GM23338 (cell line): Measurements from ENCODE around the gene DLG2. TPM values are rescaled to one million over a fixed set of nuclear protein-coding genes. Genes with fewer than 3 reads are reported as not detected.

Experiments
- ATAC-seq: fragments of 200-7000 bp; cut with Tn5 transposase; 3 replicates; pipeline ENCODE4 v1.9.1; 2020
- DNase-seq: peaks from one replicate; pipeline ENCODE4 v3.0.0-alpha.2; 2015; ENCODE audit warnings: low spot score
- H2AFZ ChIP-seq: fragments of 200-600 bp; sonication (generic); 2 replicates; pipeline ENCODE4 v1.8.0; 2016; ENCODE audit warnings: antibody characterized with exemption, mild to moderate bottlenecking, moderate library complexity
- H3F3A ChIP-seq: fragments of 200-600 bp; sonication (generic); replicated peaks from 2 replicates; pipeline ENCODE4 v1.8.0; 2017; ENCODE audit warnings: antibody characterized with exemption, mixed run types, low read depth
- H3K27ac ChIP-seq: fragments of 200-600 bp; sonication (generic); 2 replicates; pipeline ENCODE4 v1.6.1; 2016; ENCODE audit warnings: low read depth
- H3K27me3 ChIP-seq: fragments of 200-600 bp; sonication (generic); 2 replicates; pipeline ENCODE4 v1.8.0; 2016; ENCODE audit warnings: mild to moderate bottlenecking, mixed run types, moderate library complexity; ENCODE audit not compliant: insufficient read depth
- H3K36me3 ChIP-seq: fragments of 200-600 bp; sonication (generic); 2 replicates; pipeline ENCODE4 v1.8.0; 2016; ENCODE audit warnings: mild to moderate bottlenecking; ENCODE audit not compliant: insufficient read depth
- H3K4me1 ChIP-seq: fragments of 200-600 bp; sonication (generic); 2 replicates; pipeline ENCODE4 v1.8.0; 2016; ENCODE audit warnings: mild to moderate bottlenecking, moderate library complexity; ENCODE audit not compliant: insufficient read depth
- H3K4me2 ChIP-seq: fragments of 200-600 bp; sonication (generic); 2 replicates; pipeline ENCODE4 v1.7.1; 2017; ENCODE audit warnings: mixed run types
- H3K4me3 ChIP-seq: fragments of 200-600 bp; sonication (generic); 2 replicates; pipeline ENCODE4 v1.6.1; 2016; ENCODE audit warnings: mixed run types
- H3K79me2 ChIP-seq: fragments of 200-600 bp; sonication (generic); replicated peaks from 2 replicates; pipeline ENCODE4 v1.8.0; 2017; ENCODE audit warnings: mild to moderate bottlenecking; ENCODE audit not compliant: insufficient read depth
- H3K9me2 ChIP-seq: fragments of 200-600 bp; sonication (generic); 2 replicates; pipeline ENCODE4 v1.8.0; 2017; ENCODE audit not compliant: insufficient read depth
- H4K20me1 ChIP-seq: fragments of 200-600 bp; sonication (generic); replicated peaks from 2 replicates; pipeline ENCODE4 v1.8.0; 2017; ENCODE audit warnings: mild to moderate bottlenecking; ENCODE audit not compliant: insufficient read depth
- H3K27ac Mint-ChIP-seq: 2 replicates; pipeline ENCODE4 v1.8.0; 2020; ENCODE audit warnings: inconsistent platforms, mild to moderate bottlenecking, moderate library complexity, mixed read lengths
- H3K27me3 Mint-ChIP-seq: 3 replicates; pipeline ENCODE4 v1.8.0; 2022; ENCODE audit warnings: low read depth, mild to moderate bottlenecking, moderate library complexity, mixed read lengths, inconsistent platforms; ENCODE audit not compliant: insufficient read depth, poor library complexity
- H3K36me3 Mint-ChIP-seq: 3 replicates; pipeline ENCODE4 v1.8.0; 2021; ENCODE audit warnings: low read depth, mild to moderate bottlenecking, inconsistent platforms, moderate library complexity, mixed read lengths
- H3K4me1 Mint-ChIP-seq: 3 replicates; pipeline ENCODE4 v1.8.0; 2020; ENCODE audit warnings: mild to moderate bottlenecking, inconsistent platforms, mixed read lengths
- H3K4me3 Mint-ChIP-seq: 3 replicates; pipeline ENCODE4 v1.8.0; 2021; ENCODE audit warnings: moderate library complexity, mild to moderate bottlenecking, inconsistent platforms, mixed read lengths
- H3K9me3 Mint-ChIP-seq: 3 replicates; pipeline ENCODE4 v1.8.0; 2020; ENCODE audit warnings: moderate library complexity, mild to moderate bottlenecking, inconsistent platforms, mixed read lengths
- CREB1 ChIP-seq: fragments of 250-450 bp; sonication (Bioruptor Pico); IDR thresholded peaks from 2 replicates; pipeline ENCODE4 v1.5.0; 2020; ENCODE audit warnings: low read depth, mild to moderate bottlenecking, moderate library complexity
- EZH2 ChIP-seq: fragments of 200-600 bp; sonication (generic); IDR thresholded peaks from one replicate; pipeline ENCODE4 v1.8.0; 2017; ENCODE audit warnings: antibody characterized with exemption, mild to moderate bottlenecking, low read depth; ENCODE audit not compliant: unreplicated experiment
- EZH2phosphoT487 ChIP-seq: fragments of 200-600 bp; sonication (generic); IDR thresholded peaks from one replicate; pipeline ENCODE4 v1.8.1; 2018; ENCODE audit warnings: antibody characterized with exemption; ENCODE audit not compliant: unreplicated experiment
- JUNB ChIP-seq: IDR thresholded peaks from one replicate; pipeline ENCODE4 v1.6.1; 2016; ENCODE audit warnings: antibody characterized with exemption; ENCODE audit not compliant: unreplicated experiment
- NANOG ChIP-seq: IDR thresholded peaks from 2 replicates; pipeline ENCODE4 v1.6.1; 2016; ENCODE audit warnings: antibody characterized with exemption, borderline replicate concordance
- POLR2AphosphoS5 ChIP-seq: IDR thresholded peaks from 2 replicates; pipeline ENCODE4 v1.6.1; 2016; ENCODE audit warnings: antibody characterized with exemption, low read depth
- STAT1 ChIP-seq: IDR thresholded peaks from one replicate; pipeline ENCODE4 v1.6.1; 2016; ENCODE audit warnings: antibody characterized with exemption; ENCODE audit not compliant: unreplicated experiment
- ZNF114 ChIP-seq: fragments of 250-450 bp; sonication (Bioruptor Pico); IDR thresholded peaks from 2 replicates; pipeline ENCODE4 v1.5.0; 2020; ENCODE audit warnings: mild to moderate bottlenecking, moderate library complexity
- ZNF331 ChIP-seq: fragments of 250-450 bp; sonication (Bioruptor Pico); IDR thresholded peaks from 2 replicates; pipeline ENCODE4 v1.5.0; 2020; ENCODE audit warnings: low read depth, mild to moderate bottlenecking, moderate library complexity
- polyA plus RNA-seq: library from polyadenylated mRNA; unstranded; fragments of >200 nt; fragmentation: Nextera tagmentation; extraction: Ambion mirVana; gene quantifications from 2 replicates; pipeline ENCODE4 v1.2.1, GENCODE V29; 2016
- total RNA-seq: library from RNA; depleted of rRNA; stranded (reverse); fragments of >200 nt; shearing (Covaris generic); gene quantifications from 2 replicates; pipeline ENCODE4 v1.2.3, GENCODE V29; 2014
- TF ChIP-seq, protein P1 (sequence below): IDR thresholded peaks from 2 replicates; pipeline ENCODE4 v1.6.1; 2016; ENCODE audit warnings: antibody characterized with exemption
- TF ChIP-seq, protein P2 (sequence below), 2 experiments: fragments of 200-600 bp in 1 of 2; sonication (generic) in 1 of 2; conservative IDR thresholded peaks; 2 replicates each; pipeline versions ENCODE4 v1.5.1 to v1.6.1; 2016 to 2017; ENCODE audit warnings: antibody characterized with exemption in 2 of 2, low read depth in 2 of 2, mild to moderate bottlenecking in 2 of 2, moderate library complexity in 1 of 2
- TF ChIP-seq, protein P3 (sequence below): fragments of 250-450 bp; sonication (Bioruptor Pico); IDR thresholded peaks from 2 replicates; pipeline ENCODE4 v1.5.0; 2020; ENCODE audit warnings: mild to moderate bottlenecking, moderate library complexity
- TF ChIP-seq, protein P4 (sequence below): IDR thresholded peaks from one replicate; pipeline ENCODE4 v1.6.1; 2018; ENCODE audit warnings: antibody characterized with exemption; ENCODE audit not compliant: unreplicated experiment

Gene DLG2
- total and polyA plus RNA-seq, 2 experiments from 2014 or later = 19.8 to 21.5 TPM

DNA sequence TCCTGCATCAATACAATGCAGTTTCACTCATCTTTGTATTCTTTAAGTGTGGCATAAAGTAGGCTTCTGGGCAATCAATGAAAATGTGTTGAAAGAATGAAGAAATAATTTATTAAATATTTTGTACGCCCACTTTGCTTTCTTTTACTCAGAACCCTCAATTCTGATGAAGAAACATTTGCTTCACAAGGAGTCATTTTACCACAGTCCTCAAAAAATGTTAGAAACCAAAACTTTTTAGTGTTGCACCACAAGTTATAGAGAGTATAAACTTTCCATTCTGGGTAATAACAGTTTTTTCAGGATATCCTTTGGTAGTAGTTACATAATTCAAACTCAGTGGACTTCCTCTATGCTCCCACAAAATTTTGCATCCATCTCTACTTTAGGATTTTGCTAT is 360.5 kb downstream of the DLG2 start:
- Mint-ChIP-seq H3K4me1 (peaks cover 8% of the 10 kb centered on the region; the same call in 2 of the 3 replicates), H3K27ac (no peak overlapping the region), H3K36me3 (peaks cover 13% of the 10 kb centered on the region), H3K27me3 (peaks cover 2% of the 10 kb centered on the region), H3K4me3 (no peak overlapping the region), H3K9me3 (peaks cover 11% of the 10 kb centered on the region)
- H3K79me2 ChIP-seq = no peaks in the 10 kb centered on the region
- H3K9me2 ChIP-seq = peaks cover 20% of the 10 kb centered on the region; the same call in 1 of the 2 replicates
- H3K4me3 ChIP-seq = no peak overlapping the region
- peaks cover 10% of the 10 kb centered on the region; the same call in 1 of the 2 replicates for H3K4me1 ChIP-seq
- no peaks in the 10 kb centered on the region for H3F3A ChIP-seq
- no peaks in the 10 kb centered on the region for H3K36me3 ChIP-seq
- DNase-seq (no peak), ATAC-seq (no peak)
- H3K4me2 ChIP-seq = no peak overlapping the region
- TF ChIP-seq STAT1 (no peak), ZNF114 (CRISPR knock-in tag) (no peak), JUNB (no peak), CREB1 (CRISPR knock-in tag) (no peak), EZH2phosphoT487 (no peak), ZNF331 (CRISPR knock-in tag) (no peak), POLR2AphosphoS5 (no peak), EZH2 (no peak), NANOG (no peak)
- TF ChIP-seq, protein P1, sequence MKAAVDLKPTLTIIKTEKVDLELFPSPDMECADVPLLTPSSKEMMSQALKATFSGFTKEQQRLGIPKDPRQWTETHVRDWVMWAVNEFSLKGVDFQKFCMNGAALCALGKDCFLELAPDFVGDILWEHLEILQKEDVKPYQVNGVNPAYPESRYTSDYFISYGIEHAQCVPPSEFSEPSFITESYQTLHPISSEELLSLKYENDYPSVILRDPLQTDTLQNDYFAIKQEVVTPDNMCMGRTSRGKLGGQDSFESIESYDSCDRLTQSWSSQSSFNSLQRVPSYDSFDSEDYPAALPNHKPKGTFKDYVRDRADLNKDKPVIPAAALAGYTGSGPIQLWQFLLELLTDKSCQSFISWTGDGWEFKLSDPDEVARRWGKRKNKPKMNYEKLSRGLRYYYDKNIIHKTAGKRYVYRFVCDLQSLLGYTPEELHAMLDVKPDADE = no peak
- TF ChIP-seq, protein P2, sequence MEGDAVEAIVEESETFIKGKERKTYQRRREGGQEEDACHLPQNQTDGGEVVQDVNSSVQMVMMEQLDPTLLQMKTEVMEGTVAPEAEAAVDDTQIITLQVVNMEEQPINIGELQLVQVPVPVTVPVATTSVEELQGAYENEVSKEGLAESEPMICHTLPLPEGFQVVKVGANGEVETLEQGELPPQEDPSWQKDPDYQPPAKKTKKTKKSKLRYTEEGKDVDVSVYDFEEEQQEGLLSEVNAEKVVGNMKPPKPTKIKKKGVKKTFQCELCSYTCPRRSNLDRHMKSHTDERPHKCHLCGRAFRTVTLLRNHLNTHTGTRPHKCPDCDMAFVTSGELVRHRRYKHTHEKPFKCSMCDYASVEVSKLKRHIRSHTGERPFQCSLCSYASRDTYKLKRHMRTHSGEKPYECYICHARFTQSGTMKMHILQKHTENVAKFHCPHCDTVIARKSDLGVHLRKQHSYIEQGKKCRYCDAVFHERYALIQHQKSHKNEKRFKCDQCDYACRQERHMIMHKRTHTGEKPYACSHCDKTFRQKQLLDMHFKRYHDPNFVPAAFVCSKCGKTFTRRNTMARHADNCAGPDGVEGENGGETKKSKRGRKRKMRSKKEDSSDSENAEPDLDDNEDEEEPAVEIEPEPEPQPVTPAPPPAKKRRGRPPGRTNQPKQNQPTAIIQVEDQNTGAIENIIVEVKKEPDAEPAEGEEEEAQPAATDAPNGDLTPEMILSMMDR (conservative IDR thresholded peaks at IDR 0.05; ENCODE audit: low read depth in 2 of 2) = no peak
- TF ChIP-seq, protein P3, sequence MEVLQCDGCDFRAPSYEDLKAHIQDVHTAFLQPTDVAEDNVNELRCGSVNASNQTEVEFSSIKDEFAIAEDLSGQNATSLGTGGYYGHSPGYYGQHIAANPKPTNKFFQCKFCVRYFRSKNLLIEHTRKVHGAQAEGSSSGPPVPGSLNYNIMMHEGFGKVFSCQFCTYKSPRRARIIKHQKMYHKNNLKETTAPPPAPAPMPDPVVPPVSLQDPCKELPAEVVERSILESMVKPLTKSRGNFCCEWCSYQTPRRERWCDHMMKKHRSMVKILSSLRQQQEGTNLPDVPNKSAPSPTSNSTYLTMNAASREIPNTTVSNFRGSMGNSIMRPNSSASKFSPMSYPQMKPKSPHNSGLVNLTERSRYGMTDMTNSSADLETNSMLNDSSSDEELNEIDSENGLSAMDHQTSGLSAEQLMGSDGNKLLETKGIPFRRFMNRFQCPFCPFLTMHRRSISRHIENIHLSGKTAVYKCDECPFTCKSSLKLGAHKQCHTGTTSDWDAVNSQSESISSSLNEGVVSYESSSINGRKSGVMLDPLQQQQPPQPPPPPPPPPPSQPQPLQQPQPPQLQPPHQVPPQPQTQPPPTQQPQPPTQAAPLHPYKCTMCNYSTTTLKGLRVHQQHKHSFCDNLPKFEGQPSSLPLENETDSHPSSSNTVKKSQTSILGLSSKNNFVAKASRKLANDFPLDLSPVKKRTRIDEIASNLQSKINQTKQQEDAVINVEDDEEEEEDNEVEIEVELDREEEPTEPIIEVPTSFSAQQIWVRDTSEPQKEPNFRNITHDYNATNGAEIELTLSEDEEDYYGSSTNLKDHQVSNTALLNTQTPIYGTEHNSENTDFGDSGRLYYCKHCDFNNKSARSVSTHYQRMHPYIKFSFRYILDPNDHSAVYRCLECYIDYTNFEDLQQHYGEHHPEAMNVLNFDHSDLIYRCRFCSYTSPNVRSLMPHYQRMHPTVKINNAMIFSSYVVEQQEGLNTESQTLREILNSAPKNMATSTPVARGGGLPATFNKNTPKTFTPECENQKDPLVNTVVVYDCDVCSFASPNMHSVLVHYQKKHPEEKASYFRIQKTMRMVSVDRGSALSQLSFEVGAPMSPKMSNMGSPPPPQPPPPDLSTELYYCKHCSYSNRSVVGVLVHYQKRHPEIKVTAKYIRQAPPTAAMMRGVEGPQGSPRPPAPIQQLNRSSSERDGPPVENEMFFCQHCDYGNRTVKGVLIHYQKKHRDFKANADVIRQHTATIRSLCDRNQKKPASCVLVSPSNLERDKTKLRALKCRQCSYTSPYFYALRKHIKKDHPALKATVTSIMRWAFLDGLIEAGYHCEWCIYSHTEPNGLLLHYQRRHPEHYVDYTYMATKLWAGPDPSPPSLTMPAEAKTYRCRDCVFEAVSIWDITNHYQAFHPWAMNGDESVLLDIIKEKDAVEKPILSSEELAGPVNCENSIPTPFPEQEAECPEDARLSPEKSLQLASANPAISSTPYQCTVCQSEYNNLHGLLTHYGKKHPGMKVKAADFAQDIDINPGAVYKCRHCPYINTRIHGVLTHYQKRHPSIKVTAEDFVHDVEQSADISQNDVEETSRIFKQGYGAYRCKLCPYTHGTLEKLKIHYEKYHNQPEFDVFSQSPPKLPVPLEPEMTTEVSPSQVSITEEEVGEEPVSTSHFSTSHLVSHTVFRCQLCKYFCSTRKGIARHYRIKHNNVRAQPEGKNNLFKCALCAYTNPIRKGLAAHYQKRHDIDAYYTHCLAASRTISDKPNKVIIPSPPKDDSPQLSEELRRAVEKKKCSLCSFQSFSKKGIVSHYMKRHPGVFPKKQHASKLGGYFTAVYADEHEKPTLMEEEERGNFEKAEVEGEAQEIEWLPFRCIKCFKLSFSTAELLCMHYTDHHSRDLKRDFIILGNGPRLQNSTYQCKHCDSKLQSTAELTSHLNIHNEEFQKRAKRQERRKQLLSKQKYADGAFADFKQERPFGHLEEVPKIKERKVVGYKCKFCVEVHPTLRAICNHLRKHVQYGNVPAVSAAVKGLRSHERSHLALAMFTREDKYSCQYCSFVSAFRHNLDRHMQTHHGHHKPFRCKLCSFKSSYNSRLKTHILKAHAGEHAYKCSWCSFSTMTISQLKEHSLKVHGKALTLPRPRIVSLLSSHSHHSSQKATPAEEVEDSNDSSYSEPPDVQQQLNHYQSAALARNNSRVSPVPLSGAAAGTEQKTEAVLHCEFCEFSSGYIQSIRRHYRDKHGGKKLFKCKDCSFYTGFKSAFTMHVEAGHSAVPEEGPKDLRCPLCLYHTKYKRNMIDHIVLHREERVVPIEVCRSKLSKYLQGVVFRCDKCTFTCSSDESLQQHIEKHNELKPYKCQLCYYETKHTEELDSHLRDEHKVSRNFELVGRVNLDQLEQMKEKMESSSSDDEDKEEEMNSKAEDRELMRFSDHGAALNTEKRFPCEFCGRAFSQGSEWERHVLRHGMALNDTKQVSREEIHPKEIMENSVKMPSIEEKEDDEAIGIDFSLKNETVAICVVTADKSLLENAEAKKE (CRISPR knock-in tag) = no peak
- TF ChIP-seq, protein P4, sequence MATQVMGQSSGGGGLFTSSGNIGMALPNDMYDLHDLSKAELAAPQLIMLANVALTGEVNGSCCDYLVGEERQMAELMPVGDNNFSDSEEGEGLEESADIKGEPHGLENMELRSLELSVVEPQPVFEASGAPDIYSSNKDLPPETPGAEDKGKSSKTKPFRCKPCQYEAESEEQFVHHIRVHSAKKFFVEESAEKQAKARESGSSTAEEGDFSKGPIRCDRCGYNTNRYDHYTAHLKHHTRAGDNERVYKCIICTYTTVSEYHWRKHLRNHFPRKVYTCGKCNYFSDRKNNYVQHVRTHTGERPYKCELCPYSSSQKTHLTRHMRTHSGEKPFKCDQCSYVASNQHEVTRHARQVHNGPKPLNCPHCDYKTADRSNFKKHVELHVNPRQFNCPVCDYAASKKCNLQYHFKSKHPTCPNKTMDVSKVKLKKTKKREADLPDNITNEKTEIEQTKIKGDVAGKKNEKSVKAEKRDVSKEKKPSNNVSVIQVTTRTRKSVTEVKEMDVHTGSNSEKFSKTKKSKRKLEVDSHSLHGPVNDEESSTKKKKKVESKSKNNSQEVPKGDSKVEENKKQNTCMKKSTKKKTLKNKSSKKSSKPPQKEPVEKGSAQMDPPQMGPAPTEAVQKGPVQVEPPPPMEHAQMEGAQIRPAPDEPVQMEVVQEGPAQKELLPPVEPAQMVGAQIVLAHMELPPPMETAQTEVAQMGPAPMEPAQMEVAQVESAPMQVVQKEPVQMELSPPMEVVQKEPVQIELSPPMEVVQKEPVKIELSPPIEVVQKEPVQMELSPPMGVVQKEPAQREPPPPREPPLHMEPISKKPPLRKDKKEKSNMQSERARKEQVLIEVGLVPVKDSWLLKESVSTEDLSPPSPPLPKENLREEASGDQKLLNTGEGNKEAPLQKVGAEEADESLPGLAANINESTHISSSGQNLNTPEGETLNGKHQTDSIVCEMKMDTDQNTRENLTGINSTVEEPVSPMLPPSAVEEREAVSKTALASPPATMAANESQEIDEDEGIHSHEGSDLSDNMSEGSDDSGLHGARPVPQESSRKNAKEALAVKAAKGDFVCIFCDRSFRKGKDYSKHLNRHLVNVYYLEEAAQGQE = no peak
- H3K27ac ChIP-seq = no peak overlapping the region
- no peaks in the 10 kb centered on the region for H3K27me3 ChIP-seq
- no peak overlapping the region for H2AFZ ChIP-seq
- H4K20me1 ChIP-seq = no peaks in the 10 kb centered on the region
